MM.1S (cell line): ENCODE results near the gene TBC1D16.

Experiments
- DNase-seq: peaks from one replicate; pipeline ENCODE4 v3.0.0-alpha.2; 2015
- H2AFZ ChIP-seq: fragments of 300-600 bp; sonication (generic); 2 replicates; pipeline ENCODE4 v1.6.0; 2016; ENCODE audit warnings: antibody characterized with exemption, low read length
- H3F3A ChIP-seq: fragments of 300-600 bp; sonication (generic); 2 replicates; pipeline ENCODE4 v1.6.1; 2016; ENCODE audit warnings: mild to moderate bottlenecking, antibody characterized with exemption, low read length, moderate library complexity, mixed read lengths; ENCODE audit not compliant: insufficient read depth
- H3K27ac ChIP-seq: fragments of 300-600 bp; sonication (generic); 2 replicates; pipeline ENCODE4 v1.5.1; 2016; ENCODE audit warnings: mild to moderate bottlenecking, low read length
- H3K27me3 ChIP-seq: fragments of 300-600 bp; sonication (generic); replicated peaks from 2 replicates; pipeline ENCODE4 v1.6.0; 2016; ENCODE audit warnings: low read length; ENCODE audit not compliant: insufficient read depth
- H3K36me3 ChIP-seq: fragments of 300-600 bp; sonication (generic); replicated peaks from 2 replicates; pipeline ENCODE4 v1.6.1; 2016; ENCODE audit warnings: mild to moderate bottlenecking, low read length, mixed read lengths; ENCODE audit not compliant: insufficient read depth
- H3K4me1 ChIP-seq: fragments of 300-600 bp; sonication (generic); 2 replicates; pipeline ENCODE4 v1.6.1; 2016; ENCODE audit warnings: low read length, mixed read lengths
- H3K4me2 ChIP-seq: fragments of 300-600 bp; sonication (generic); 2 replicates; pipeline ENCODE4 v1.6.0; 2016; ENCODE audit warnings: low read depth, low read length
- H3K4me3 ChIP-seq: fragments of 300-600 bp; sonication (generic); 2 replicates; pipeline ENCODE4 v1.5.1; 2016; ENCODE audit warnings: low read length, mixed read lengths
- H3K79me2 ChIP-seq: fragments of 300-600 bp; sonication (generic); 2 replicates; pipeline ENCODE4 v1.6.1; 2016; ENCODE audit warnings: mixed run types, low read length, mixed read lengths
- H3K9ac ChIP-seq: fragments of 300-600 bp; sonication (generic); 2 replicates; pipeline ENCODE4 v1.6.1; 2016; ENCODE audit warnings: low read length, mixed read lengths
- H3K9me2 ChIP-seq: fragments of 300-600 bp; sonication (generic); replicated peaks from 2 replicates; pipeline ENCODE4 v1.6.1; 2016; ENCODE audit warnings: mild to moderate bottlenecking, low read length, mixed read lengths; ENCODE audit not compliant: insufficient read depth
- H3K9me3 ChIP-seq: fragments of 300-600 bp; sonication (generic); replicated peaks from 2 replicates; pipeline ENCODE4 v1.6.1; 2016; ENCODE audit warnings: mild to moderate bottlenecking, low read length, mixed read lengths; ENCODE audit not compliant: insufficient read depth
- H4K20me1 ChIP-seq: fragments of 300-600 bp; sonication (generic); 2 replicates; pipeline ENCODE4 v1.6.1; 2016; ENCODE audit warnings: mild to moderate bottlenecking, low read length, moderate library complexity, mixed read lengths; ENCODE audit not compliant: insufficient read depth
- CTCF ChIP-seq: fragments of 300-600 bp; sonication (generic); IDR thresholded peaks from 2 replicates; pipeline ENCODE4 v1.5.1; 2016; ENCODE audit warnings: antibody characterized with exemption, low read length, mixed read lengths
- EZH2 ChIP-seq: fragments of 300-600 bp; sonication (generic); optimal IDR thresholded peaks from 2 replicates; pipeline ENCODE3; 2017; ENCODE audit warnings: low read depth, mild to moderate bottlenecking, antibody characterized with exemption, low read length, mixed read lengths
- EZH2phosphoT487 ChIP-seq: fragments of 300-600 bp; sonication (generic); IDR thresholded peaks from 2 replicates; pipeline ENCODE4 v1.6.1; 2018; ENCODE audit warnings: antibody characterized with exemption, low read length

The TBC1D16 gene

GRCh38 chr17:79883202-79883601 is 152.5 kb downstream of the TBC1D16 start:
- no peaks in the 10 kb centered on the region for H3F3A ChIP-seq
- H4K20me1 ChIP-seq = no peaks in the 10 kb centered on the region
- no peak overlapping the region for H2AFZ ChIP-seq
- no peak overlapping the region for H3K9ac ChIP-seq
- no peaks in the 10 kb centered on the region for H3K79me2 ChIP-seq
- no peak overlapping the region for H3K4me2 ChIP-seq
- peaks cover 95% of the 10 kb centered on the region for H3K27me3 ChIP-seq
- no peaks in the 10 kb centered on the region for H3K9me2 ChIP-seq
- no peak for DNase-seq
- no peak overlapping the region for H3K27ac ChIP-seq
- no peak overlapping the region for H3K4me3 ChIP-seq
- H3K9me3 ChIP-seq = no peaks in the 10 kb centered on the region
- no peak for TF ChIP-seq EZH2
- TF ChIP-seq EZH2phosphoT487 = no peak
- no peak for TF ChIP-seq CTCF
- H3K36me3 ChIP-seq = no peaks in the 10 kb centered on the region
- H3K4me1 ChIP-seq = no peaks in the 10 kb centered on the region
